Measurements from ENCODE around the gene DTWD1. TPM values are rescaled to one million over a fixed set of nuclear protein-coding genes. Genes with fewer than 3 reads are reported as not detected.
"Not testable (repeated sequence)": the region's sequence is repeated elsewhere in the genome, so short reads cannot be mapped to it uniquely, and the experiment has no call there.

DTWD1 gene
- total and polyA plus RNA-seq, 3 donors from 2014 or later: 14.3 to 17.2 (median 15.3) TPM

DNA sequence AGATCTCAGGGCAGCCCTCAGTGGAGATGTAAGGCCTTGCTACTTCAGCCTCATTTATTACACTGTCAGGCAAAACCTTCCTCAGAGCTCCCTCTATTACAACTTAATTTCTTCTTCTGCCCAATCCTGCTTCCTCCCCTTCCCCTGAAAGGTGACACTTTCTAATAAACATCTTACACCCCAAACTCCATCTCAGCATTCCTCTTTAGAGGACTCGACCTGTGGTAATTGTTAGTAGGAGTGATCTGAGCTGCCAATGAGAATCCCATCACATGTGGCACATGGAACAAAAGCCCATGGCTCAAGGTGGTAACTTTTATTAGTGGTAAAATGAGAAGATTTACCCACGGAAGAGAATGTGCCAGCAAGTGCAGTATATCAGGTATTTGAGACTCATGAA is 29.8 kb downstream of the DTWD1 start:
- 59 to 64% methylated on average over 2 of the region's 2 CpGs for WGBS, 2 donors
- DNase-seq: no peak
- Histone ChIP-seq H3K4me3 (no peak overlapping the region), H3K27me3 (no peaks in the 10 kb centered on the region), H3K4me1 (peaks cover 3% of the 10 kb centered on the region), H3K9me3 (no peaks in the 10 kb centered on the region), H3K36me3 (ENCODE audit: low read depth, missing control alignments) (no peaks in the 10 kb centered on the region), H3K27ac (no peak overlapping the region)
- no peak for TF ChIP-seq POLR2A (IDR thresholded peaks at IDR 0.05)
- TF ChIP-seq, protein P1, sequence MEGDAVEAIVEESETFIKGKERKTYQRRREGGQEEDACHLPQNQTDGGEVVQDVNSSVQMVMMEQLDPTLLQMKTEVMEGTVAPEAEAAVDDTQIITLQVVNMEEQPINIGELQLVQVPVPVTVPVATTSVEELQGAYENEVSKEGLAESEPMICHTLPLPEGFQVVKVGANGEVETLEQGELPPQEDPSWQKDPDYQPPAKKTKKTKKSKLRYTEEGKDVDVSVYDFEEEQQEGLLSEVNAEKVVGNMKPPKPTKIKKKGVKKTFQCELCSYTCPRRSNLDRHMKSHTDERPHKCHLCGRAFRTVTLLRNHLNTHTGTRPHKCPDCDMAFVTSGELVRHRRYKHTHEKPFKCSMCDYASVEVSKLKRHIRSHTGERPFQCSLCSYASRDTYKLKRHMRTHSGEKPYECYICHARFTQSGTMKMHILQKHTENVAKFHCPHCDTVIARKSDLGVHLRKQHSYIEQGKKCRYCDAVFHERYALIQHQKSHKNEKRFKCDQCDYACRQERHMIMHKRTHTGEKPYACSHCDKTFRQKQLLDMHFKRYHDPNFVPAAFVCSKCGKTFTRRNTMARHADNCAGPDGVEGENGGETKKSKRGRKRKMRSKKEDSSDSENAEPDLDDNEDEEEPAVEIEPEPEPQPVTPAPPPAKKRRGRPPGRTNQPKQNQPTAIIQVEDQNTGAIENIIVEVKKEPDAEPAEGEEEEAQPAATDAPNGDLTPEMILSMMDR (IDR thresholded peaks at IDR 0.05): no peak
- intact Hi-C loops (cut with DNase I; ENCODE audit: low total_unique reads): no loop called here

DNA sequence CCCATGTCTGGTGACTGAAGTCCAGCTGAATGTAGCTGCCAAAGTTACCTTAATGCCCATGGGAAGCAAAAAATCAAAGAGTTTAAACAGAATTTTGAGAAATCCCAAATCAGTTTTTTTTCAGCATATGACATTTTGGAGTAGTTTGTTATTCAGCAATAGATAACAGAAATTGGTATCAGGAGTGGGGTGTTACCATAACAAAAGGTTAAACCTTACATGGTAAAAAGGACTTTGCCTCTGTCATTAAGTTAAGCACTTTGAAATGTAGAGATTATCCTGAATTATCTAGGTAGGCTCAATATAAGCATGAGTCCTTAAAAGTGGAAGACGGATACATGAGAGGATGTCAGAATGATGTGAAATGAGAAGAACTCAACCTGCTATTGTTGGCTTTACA is 32.1 kb downstream of the DTWD1 start:
- Histone ChIP-seq H3K36me3 (ENCODE audit: low read depth, missing control alignments) (no peaks in the 10 kb centered on the region), H3K9me3 (no peaks in the 10 kb centered on the region), H3K27me3 (no peaks in the 10 kb centered on the region), H3K27ac (no peak overlapping the region), H3K4me3 (no peak overlapping the region), H3K4me1 (no peaks in the 10 kb centered on the region)
- WGBS, 2 donors: 81 to 96% methylated on average over 1 of the region's 1 CpG
- intact Hi-C loops (cut with DNase I; ENCODE audit: low total_unique reads): no loop called here
- no peak for TF ChIP-seq POLR2A (IDR thresholded peaks at IDR 0.05)
- TF ChIP-seq, protein P1 (IDR thresholded peaks at IDR 0.05): no peak
- DNase-seq: no peak

DNA sequence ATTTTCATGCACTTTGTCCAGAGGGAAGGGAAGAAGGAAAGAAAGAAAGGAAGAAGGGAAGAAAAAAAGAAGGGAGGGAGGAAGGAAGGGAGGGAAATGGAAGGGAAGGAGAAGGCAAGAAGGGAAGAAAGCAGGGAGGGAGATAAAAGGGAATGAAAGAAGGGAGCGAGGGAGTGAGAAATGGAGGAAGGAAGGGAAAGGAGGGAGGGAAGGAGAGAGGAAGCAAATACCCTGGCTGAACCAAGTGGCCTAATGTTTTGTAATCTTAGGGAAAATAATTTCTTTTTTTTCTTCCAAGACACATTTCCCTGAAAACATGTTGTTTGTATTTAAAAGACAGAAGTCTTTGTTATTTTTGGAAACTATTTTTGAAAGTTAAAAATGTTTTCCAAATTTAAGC is 35.9 kb downstream of the DTWD1 start:
- DNase-seq: no peak
- intact Hi-C loops (cut with DNase I; ENCODE audit: low total_unique reads): no loop called here
- Histone ChIP-seq H3K4me1 (no peaks in the 10 kb centered on the region), H3K9me3 (no peaks in the 10 kb centered on the region), H3K4me3 (no peak overlapping the region), H3K36me3 (ENCODE audit: low read depth, missing control alignments) (no peaks in the 10 kb centered on the region), H3K27me3 (no peaks in the 10 kb centered on the region), H3K27ac (no peak overlapping the region)
- WGBS, 2 donors: 57 to 69% methylated on average over 1 of the region's 1 CpG
- TF ChIP-seq POLR2A (IDR thresholded peaks at IDR 0.05): no peak
- TF ChIP-seq, protein P1 (IDR thresholded peaks at IDR 0.05): no peak

DNA sequence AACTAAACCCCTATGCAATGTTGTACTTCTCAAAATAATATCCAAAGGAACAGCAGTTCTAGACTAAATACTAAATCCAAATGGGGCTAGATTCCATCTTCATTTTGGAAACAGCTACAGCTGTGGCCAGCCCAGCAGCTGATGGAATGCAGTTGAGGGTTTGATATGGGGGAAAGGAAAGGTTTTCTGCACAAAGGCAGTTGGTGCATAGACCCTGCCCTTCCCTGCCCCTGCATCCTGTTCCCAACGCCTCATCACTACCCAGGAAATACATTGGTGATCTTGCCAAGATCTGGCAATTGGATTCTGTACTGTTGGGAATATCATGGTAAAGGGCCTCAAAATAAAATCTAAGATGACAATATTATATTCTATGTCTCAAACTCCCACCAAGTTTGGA is 43.9 kb downstream of the DTWD1 start:
- no peak for TF ChIP-seq POLR2A (IDR thresholded peaks at IDR 0.05)
- TF ChIP-seq, protein P1 (IDR thresholded peaks at IDR 0.05): no peak
- intact Hi-C loops (cut with DNase I; ENCODE audit: low total_unique reads): no loop called here

DNA sequence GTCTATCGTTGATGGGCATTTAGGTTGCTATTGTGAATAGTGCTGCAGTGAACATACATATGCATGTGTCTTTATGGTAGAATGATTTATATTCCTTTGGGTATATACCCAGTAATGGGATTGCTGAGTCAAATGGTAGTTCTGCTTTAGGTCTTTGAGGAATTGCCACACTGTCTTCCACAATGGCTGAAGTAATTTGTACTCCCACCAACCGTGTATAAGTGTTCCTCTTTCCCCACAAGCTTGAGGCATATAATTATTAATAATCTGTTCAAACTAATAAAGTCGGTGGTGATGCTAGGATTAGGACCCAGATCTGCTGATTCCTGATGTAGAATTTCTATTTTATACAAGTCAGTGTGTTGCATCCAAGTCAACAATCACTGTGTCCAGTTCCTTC is 45.6 kb downstream of the DTWD1 start:
- WGBS, 2 donors: 90 to 96% methylated on average over 3 of the region's 3 CpGs
- H3K4me3 ChIP-seq; intact Hi-C loops (cut with DNase I; ENCODE audit: low total_unique reads); H3K4me1 ChIP-seq; H3K27me3 ChIP-seq; DNase-seq; H3K9me3 ChIP-seq; H3K27ac ChIP-seq; H3K36me3 ChIP-seq (ENCODE audit: low read depth, missing control alignments): not testable (repeated sequence)

More for the DNA sequence above, 43.9 kb downstream of the DTWD1 start:
- DNase-seq: no peak
- no peaks in the 10 kb centered on the region for H3K27me3 ChIP-seq
- no peaks in the 10 kb centered on the region for H3K36me3 ChIP-seq (ENCODE audit: low read depth, missing control alignments)
- WGBS, 2 donors: 77 to 82% methylated on average over 1 of the region's 1 CpG
- H3K9me3 ChIP-seq: no peaks in the 10 kb centered on the region
- no peaks in the 10 kb centered on the region for H3K4me1 ChIP-seq
- H3K4me3 ChIP-seq: no peak overlapping the region
- no peak overlapping the region for H3K27ac ChIP-seq
